Activated T-helper 1 cell treated with anti-CD3 and anti-CD28 coated beads, Interleukin-12 subunit alpha, Interleukin-12 subunit beta, Interleukin-2, Interleukin-4 antibody, amounts not matched to agents 30 ng/mL and 10 ng/mL and 1 ng/mL, durations not matched to agents 14 hours and 24 hours and 36 hours (primary cell): ENCODE measurements around the gene PPM1D. TPM values are rescaled to one million over a fixed set of nuclear protein-coding genes. Genes with fewer than 3 reads are reported as not detected.

Experiments
- DNase-seq: peaks from one replicate; pipeline ENCODE4 v3.0.0; 2021; ENCODE audit warnings: low spot score
- H3K27ac Mint-ChIP-seq: one replicate; pipeline ENCODE4 v1.8.0; 2021; ENCODE audit warnings: mild to moderate bottlenecking, mixed read lengths
- H3K27me3 Mint-ChIP-seq: one replicate; pipeline ENCODE4 v1.8.0; 2022; ENCODE audit warnings: mild to moderate bottlenecking, moderate library complexity, mixed read lengths; ENCODE audit not compliant: insufficient read depth
- H3K36me3 Mint-ChIP-seq: one replicate; pipeline ENCODE4 v1.8.0; 2021; ENCODE audit warnings: low read depth, mixed read lengths
- H3K4me1 Mint-ChIP-seq: one replicate; pipeline ENCODE4 v1.8.0; 2021; ENCODE audit warnings: low read depth, mixed read lengths
- H3K4me3 Mint-ChIP-seq: one replicate; pipeline ENCODE4 v1.8.0; 2021; ENCODE audit warnings: mild to moderate bottlenecking, moderate library complexity, mixed read lengths
- H3K9me3 Mint-ChIP-seq: one replicate; pipeline ENCODE4 v1.8.0; 2021; ENCODE audit warnings: mixed read lengths
- intact Hi-C: fragments of 100-400 bp; cut with micrococcal nuclease; formaldehyde crosslinking; loops from one replicate; pipeline ENCODE4 v1.15.1; 2024
- total RNA-seq: library from RNA; stranded (reverse); gene quantifications from 2 replicates; pipeline ENCODE4 v1.2.3, GENCODE V29; 2022

The PPM1D gene
- total RNA-seq, 1 donor from 2014 or later: 18.6 TPM

DNA sequence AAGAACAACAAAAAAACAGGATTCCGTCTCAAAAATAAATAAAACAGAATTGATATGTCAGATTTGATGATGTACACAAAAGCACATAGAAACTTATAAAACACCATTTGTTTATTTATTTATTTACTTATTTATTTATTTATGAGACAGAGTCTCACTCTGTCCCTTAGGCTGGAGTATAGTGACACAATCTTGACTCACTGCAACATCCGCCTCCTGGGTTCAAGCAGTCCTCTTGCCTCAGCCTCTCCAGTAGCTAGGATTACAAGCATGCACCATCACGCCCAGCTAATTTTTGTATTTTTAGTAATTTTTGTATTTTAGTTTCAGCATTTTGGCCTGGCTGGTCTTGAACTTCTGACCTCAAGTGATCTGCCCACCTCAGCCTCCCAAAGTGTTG, 99.1 kb downstream of the PPM1D start:
- Mint-ChIP-seq H3K27ac (no peak overlapping the region), H3K4me3 (no peak overlapping the region), H3K4me1 (peaks cover 4% of the 10 kb centered on the region), H3K9me3 (no peaks in the 10 kb centered on the region), H3K27me3 (no peaks in the 10 kb centered on the region), H3K36me3 (no peaks in the 10 kb centered on the region)
- DNase-seq: no peak
- intact Hi-C loops: no loop called here

DNA sequence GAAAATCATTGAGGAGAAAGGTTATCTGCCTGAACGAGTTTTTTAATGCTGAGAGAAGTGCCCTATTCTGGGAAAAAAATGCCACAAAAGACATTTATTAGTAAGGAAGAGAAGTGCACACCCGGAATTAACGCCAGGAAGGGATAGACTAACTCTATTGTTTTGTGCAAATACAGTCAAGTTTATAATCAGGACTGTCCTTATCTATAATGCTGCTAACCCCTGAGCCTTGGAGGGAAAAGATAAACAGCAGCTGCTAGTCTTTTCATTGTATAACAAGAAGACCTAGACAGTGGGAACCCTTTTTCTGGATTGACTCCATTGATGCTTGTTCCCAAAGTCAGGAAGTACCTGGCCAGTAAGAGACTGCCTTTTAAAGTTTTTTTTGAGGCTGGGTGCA, 104.2 kb downstream of the PPM1D start:
- H3K27me3 Mint-ChIP-seq: no peaks in the 10 kb centered on the region
- H3K36me3 Mint-ChIP-seq: no peaks in the 10 kb centered on the region
- no peak for DNase-seq
- intact Hi-C loops: no loop called here
- no peaks in the 10 kb centered on the region for H3K4me1 Mint-ChIP-seq
- H3K9me3 Mint-ChIP-seq: no peaks in the 10 kb centered on the region
- H3K27ac Mint-ChIP-seq: no peak overlapping the region
- no peak overlapping the region for H3K4me3 Mint-ChIP-seq

- H3K9me3 Mint-ChIP-seq: no peaks in the 10 kb centered on the region
- no peak overlapping the region for H3K4me3 Mint-ChIP-seq
- no peaks in the 10 kb centered on the region for H3K27me3 Mint-ChIP-seq
- no peaks in the 10 kb centered on the region for H3K36me3 Mint-ChIP-seq
- H3K4me1 Mint-ChIP-seq: no peaks in the 10 kb centered on the region
- no peak overlapping the region for H3K27ac Mint-ChIP-seq
- intact Hi-C loops: no loop called here
- DNase-seq: no peak
Measured at GRCh38 chr17:60712675-60713074, 112.7 kb downstream of the PPM1D start.

- no peak overlapping the region for H3K27ac Mint-ChIP-seq
- intact Hi-C loops: no loop called here
- no peaks in the 10 kb centered on the region for H3K4me1 Mint-ChIP-seq
- DNase-seq: no peak
- H3K27me3 Mint-ChIP-seq: no peaks in the 10 kb centered on the region
- H3K9me3 Mint-ChIP-seq: no peaks in the 10 kb centered on the region
- no peak overlapping the region for H3K4me3 Mint-ChIP-seq
- no peaks in the 10 kb centered on the region for H3K36me3 Mint-ChIP-seq
Measured at GRCh38 chr17:60713608-60714007, 113.6 kb downstream of the PPM1D start.

Other genes starting within 250 kb of the PPM1D start
- gene USP32, start 208.1 kb upstream of the PPM1D start, total RNA-seq: 30.5 and 31.2 TPM in 2 replicates
- not detected in 2 replicates for gene CHCT1, start 177.7 kb upstream of the PPM1D start, total RNA-seq
- gene APPBP2, start 74.0 kb upstream of the PPM1D start, total RNA-seq: 23.4 and 28.1 TPM in 2 replicates
- gene BCAS3, start 77.7 kb downstream of the PPM1D start, total RNA-seq: 8.3 and 8.5 TPM in 2 replicates